A204.1 (cell line): ENCODE results near the gene EEIG1.

Source experiments
- FAIRE-seq: peaks from 2 replicates; lab custom pipeline; 2012; peaks lifted over from hg19 to GRCh38; lab: Jason Lieb, UNC

EEIG1 gene

DNA sequence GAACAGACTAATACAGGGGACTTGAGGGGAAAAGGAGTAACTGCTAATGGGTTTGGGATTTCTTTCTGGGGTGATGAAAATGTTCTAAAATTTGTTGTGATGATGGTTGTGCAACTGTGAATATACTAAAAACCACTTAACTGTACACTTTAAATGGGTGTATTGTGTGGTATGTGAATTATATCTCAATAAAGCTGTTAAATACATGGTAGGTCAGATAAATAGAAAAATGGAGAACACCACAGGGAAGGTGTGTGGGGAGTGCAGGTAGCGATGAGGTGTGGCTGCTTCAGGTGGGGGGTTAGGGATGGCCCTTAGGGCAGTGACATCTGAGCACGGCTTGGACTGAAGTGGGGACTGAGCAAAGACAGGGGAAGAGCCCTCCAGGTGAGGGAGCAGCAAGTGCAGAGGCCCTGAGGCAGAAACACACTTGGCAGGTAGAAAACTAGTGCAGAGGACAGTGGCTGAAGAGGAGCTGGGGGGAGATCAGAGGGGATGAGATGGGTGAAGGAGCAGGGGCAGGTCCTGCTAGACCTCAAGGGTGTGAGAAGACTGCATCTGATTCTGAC lies 20.9 kb downstream of the EEIG1 start:
- no peak for FAIRE-seq

DNA sequence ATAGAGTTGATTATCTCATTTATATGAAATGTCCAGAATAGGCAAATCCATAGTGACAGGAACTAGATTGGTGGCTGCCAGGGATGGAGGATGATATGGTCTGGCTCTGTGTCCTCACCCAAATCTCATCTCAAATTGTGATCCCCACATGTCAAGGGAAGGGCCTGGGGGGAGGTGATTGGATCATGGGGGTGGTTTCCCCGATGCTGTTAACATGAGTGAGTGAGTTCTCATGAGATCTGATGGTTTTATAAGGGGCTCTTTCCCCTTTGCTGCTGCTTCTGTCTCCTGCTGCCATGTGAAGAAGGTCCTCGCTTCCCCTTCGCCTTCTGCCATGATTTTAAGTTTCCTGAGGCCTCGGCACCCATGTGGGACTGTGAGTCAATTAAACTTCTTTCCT lies 21.4 kb downstream of the EEIG1 start:
- no peak for FAIRE-seq

DNA sequence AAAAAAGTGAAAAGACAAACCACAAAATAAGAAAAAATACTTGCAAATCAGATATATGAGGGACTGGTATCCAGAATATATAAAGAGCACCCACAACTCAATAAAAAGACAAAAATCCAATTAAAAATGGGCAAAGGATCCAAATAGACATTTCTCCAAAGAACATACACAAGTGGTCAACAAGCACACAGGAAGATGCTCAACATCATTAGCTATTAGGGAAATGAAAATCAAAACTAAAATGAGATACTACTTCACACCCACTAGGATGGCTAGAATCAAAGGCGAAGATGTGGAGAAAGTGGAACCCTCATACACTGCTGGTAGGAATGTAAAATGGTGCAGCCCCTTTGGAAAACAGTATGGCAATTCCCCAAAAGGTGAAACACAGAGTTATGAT lies 22.1 kb downstream of the EEIG1 start:
- FAIRE-seq = no peak

DNA sequence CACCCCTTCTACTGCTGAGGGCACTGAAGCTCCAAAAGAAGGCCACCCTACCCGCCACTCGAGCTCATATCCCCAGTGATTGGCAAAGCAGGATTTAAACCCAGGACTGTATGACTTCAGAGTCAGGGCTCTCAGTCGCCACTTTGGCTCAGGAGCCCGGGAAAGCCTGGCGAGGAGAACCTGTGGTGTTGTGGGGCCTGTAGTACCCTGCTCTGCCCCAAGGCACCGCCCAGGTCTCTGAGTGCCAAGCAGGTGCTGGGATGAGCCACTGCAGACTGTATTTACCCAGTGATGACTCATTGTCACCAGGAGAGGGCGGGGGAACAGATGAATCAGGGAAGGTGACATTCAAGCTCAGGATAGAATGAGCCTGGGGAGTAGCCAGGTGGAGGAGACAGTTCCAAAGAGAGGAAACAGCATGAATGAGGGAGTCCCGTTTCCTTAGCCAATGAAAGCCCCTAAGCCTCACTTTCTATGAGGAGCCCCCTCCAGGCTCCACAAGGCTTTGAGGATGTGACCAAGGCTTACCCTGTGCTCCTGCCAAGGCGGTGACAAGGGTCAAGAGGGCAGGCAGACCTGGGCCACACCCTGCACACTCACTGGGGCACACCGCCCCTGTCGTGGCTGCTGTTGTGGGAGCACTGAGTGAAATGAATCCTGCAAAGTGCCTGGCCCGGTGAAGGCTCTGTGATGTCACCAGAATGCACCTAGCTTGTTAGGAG lies 25.3 kb downstream of the EEIG1 start:
- no peak for FAIRE-seq

DNA sequence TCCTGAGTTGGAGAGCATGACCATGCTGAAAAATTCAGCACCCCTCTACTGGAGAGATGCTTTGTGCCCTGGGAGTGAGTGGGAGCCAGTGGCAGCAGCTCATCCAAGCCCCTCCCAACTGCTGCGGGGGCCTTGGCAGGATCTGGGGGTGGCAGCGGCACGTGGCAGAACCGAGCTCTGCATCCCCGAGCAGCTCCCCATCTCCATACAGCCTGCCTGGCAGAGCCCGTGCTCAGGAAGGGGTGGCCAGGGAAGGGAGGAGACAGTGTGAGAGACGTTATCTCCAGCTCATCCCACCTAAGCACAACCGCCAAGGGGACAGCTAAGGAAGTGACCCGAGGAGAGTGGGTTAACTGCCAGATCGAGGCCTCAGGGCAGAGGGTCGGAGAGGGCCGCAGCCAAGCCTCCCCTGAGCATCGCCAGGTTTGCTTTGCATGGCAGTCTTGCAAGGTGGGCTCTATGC lies 25.9 kb downstream of the EEIG1 start:
- no peak for FAIRE-seq

DNA sequence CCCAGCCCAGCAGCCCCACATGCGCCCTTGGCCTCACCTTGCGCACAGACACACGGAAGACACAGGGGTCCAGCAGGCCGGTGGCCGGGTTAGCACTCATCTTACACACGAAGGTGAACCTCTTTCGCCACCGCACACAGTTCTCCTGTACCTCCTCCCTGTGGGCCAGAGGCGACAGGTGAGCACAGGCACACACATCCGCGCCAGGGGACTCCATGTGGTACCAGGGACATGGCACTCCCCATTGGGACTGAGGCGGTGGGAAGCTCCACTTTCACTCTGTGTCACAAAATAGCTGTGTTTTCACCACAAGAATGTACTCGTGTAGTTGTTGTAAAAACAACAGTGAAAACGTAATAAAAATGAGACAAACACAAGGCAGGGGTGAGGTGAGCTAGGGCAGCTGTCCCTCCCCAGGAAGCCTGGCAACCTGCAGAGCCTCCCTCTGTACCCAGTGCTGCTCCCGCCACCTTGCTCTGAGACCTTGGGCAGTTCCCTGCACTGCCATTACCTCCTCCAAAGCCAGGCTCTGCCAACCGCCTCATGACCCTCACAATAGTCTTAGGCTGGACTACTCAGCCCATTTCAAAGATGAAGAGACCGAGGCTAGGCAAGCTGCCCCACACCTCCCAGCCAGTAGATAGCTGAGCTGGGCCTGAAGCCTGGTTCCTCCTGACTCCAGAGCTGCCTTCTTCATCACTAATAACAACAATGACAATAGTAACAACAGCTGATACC lies 26.9 kb downstream of the EEIG1 start:
- no peak for FAIRE-seq

DNA sequence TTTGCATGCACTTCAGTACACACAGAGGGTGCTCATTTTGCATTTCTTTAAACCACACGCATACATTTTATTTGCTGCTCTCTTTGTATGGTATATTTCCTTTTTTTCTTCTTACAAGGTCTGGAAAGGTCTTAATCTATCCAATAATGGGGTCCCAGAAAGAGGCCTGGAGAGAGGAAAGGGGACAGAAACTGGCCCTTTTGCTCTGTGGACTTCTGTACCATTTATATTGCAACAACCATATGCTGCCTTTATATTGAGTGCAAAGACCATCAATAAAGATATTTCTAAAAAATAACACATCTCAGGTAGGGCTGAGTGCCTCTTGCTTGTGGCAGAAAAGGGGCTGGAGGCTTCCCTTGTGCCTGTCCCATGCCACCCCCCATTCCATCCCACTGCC lies 27.6 kb downstream of the EEIG1 start:
- FAIRE-seq = no peak

DNA sequence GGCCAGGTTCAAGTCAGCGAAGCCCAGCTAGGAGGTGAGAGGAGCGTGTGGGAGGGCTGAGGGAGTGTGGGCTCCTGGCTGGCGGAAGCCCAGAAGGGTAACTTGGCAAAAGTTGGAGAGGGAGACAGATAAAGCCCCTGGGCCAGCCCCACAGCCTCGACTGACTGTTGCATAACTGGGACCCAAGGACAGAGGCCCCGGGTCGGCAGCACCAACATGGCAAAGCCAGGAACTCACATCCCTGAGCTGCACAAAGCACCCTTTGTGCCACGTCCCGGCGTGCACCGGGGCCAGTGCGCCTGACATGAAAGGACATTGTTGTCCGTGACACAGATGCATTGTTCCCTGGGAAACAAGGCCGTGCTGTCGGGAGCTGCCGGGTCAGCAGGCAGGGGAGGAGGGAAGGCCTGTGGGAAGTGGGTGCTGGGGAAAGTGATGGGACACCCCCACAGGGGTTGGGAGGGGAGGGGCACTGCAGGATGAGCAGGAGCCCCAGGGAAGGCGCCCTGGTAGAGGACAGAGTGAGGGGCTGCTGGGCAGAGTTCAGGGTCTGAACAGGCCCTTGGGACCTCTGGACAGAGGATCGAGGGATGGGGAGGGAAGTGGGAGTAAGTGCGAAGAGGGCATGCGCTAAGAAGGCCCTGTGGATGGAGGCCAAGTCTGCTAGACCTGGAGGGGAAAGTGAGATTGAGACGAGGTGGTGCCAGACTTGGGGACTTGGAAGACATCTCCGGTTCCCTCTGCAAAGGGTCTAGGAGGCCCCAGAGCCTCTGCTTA lies 30.1 kb downstream of the EEIG1 start:
- no peak for FAIRE-seq

DNA sequence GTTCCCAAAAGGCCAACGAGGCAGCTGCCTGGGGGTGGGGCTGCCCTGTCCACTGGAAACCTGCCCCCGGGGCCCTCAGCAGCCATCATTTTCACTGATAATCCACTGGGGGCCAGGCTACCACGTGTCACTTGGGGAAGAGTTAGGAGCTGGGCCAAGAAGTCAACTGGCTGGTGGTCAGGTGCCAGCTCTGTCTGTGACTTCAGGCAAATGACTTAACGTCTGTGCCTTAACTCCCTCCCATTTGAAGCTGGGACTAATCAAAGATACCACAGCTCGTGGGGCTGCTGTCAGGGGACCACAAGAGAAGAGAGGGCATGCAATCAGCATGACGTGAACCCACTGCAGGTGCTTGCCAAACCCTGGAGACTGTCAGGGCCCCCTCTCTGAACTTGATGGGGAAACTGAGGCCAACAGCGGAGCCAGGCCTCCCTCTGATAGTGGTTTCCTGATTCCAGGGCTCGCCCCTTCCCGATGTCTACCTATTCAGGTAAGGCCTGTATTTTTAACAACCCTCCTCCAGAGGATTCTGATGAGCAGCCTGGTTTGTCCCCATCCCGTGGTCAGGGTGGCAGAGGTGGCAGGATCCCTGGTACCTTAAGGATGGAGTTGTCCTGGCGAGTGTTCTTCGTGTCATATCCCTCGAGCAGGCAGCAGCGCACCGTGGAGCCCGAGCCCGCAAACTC lies 30.8 kb downstream of the EEIG1 start:
- no peak for FAIRE-seq

DNA sequence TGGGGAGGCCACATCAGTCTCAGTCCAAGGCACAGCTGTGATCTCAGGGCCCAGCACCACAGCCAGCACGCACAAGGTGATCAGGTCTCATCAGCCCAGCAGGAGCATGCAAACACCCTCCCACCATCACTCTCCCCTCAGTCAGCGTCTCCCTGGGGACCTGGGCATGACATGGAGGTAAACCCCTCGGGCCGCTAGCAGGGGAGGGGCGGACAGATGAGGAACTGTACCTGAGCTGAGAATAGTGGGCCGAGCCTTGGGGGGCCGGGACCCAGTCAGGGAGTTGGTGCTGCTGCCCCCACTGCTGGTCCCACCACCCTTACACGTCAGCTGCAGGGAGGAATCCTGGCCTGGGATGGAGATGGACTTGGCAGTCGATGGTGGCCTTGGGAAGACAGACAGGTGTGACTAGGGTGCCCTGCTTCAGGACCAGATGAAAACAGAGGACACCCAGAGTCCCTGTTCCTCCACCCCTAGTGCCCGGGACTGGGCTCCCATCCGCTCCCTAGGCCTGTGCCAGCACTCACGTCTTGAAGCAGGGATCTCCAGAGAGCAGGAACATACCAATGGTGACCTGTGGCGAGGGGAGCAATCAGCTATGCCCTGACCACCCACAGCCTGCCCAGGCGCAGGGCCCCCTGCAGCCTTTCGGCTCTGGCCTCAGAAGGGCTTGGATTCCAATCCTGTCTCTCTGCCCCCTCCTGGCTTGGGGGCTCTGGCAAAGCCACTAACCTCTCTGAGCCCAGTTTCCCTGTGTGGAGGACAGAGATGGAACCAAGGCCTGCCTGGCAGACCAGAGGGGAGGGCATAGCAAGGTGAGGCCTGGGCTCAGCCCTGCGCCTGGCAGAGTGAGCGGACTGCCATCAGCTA lies 32.7 kb downstream of the EEIG1 start:
- no peak for FAIRE-seq

DNA sequence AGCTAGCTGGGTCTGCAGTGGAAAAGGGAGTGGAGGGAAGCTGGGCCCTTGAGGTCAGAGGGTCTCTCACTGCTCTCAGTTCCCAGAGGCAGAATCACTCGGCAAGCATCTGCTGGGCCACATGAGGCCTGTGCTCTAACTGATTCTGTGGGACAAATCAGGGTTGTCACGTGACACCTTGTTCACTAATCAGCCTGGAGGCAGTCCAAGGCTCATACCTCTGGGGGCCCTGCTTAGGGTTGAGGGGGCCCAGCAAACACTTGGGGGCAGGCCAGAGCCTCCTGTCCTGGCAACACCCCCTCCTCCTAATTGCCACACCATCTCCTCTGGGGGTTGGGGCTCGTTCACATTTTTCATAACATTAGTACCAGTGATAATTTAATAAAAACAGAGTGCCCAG lies 34.1 kb downstream of the EEIG1 start:
- no peak for FAIRE-seq

DNA sequence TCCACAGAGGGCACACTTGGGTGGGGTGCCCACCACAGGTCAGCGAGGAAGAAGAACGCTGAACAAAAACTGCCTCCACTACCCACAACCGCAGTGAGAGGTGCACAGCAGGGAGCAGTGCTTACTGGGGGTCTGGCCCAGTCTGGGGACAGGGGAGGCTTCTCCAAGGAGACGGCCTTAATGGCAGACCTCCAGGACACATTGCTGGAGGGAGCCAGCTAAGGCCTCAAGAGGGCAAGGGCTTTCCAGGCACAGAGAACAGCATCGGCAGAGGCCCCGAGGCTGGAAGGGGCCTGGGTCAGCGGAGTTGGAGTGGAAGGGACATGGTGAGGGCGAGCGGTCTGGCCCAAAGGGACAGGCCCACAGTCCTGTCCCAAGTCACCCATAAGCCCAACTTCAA lies 34.8 kb downstream of the EEIG1 start:
- no peak for FAIRE-seq

DNA sequence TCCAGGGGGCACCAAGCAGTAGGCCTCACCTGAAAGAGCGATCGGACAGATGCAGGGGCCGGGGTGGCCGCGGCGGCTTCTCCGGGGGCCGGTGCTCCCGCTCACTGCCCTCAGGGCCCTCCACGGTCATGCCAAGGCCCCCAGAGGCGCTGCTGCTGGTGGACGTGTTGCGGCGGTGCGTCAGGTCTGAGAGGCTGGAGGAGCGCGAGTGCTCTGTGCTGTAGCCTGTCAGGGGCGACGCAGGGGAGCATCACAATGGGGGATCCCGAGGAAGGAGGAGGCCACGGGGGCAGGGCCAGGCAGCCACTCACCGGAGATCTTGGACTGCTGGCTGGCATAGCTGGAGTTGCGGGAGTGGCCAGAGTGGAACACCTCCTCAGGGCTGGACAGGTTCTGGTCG lies 35.5 kb downstream of the EEIG1 start:
- FAIRE-seq = no peak

DNA sequence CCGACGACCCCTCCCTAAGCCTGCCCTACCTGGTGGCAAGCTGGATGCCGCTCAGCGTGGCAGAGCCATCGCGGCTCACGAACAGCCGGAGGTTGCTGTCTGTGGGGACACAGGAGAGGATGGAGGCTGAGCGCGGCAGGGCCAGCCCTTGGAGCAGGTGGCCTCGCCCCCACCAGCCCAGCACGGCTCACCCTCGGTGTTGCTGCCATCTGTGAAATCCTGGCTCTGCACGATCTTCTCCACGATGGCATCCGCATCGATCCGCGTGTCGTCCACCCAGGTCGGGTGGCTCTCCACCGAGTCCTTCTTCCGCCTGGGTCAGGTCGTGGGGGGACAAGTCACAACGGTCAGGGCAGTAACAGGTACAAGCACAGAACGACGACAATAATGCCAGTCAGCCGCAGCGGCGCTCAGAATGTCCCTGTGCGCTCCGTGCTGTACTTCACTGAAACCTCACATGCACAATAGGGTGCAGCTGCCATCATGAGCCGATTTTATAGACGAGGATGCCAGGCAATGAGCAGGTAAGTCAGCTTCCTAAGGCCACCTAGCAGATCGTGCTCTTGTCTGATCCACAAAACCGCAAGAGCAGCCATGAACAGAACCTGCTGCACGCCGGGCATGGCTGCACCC lies 36.1 kb downstream of the EEIG1 start:
- no peak for FAIRE-seq

DNA sequence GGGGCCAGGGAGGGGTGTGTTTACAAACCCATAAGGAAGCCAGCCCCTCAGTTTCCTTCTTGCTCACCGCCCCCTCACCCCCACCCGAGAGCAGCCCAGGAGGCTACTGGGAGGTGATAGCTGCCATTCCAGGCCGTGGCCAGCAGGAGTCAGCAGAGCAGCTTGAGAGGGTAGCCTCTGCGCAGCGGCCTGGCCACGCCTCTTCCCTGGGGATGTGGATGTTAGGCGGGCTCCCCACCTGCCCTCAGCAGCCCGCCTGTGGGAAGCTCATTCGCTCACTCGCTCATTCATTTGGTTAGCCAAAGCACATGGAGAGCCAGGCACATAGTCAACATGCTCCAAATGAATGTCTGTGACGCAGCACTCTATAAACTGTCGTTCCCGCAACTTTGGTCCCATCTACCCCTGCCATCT lies 37.1 kb downstream of the EEIG1 start:
- no peak for FAIRE-seq

DNA sequence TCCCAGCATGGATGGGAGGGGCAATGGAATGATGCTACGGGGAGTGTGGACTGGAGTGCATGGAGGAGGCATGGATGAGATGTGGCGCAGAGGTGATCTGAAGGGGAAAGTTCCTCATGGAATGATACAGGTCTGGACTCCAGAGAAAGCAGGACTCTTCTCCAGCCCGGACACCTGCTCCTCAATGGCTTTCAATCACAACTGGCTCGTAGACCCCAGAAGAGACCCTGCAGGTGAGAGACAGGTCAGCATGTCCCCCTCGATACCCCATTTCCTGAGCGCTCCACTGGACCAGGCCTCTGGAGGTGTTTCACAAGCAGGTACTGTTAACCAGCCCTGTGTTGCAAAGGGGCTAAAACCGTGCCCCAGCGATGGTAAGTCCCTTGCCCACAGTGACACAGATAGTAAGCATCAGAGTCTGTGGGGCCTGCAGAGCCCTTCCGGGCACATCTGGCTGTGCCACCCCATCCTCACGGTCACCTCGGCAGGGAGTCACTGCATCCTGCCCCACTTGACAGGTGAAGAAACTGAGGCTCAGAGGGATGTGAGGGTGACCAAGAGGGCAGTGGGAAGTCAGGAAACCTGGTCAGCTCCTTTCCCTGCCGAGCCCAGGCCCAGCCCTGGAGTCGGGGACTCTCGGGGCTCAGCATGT lies 37.7 kb downstream of the EEIG1 start:
- no peak for FAIRE-seq

DNA sequence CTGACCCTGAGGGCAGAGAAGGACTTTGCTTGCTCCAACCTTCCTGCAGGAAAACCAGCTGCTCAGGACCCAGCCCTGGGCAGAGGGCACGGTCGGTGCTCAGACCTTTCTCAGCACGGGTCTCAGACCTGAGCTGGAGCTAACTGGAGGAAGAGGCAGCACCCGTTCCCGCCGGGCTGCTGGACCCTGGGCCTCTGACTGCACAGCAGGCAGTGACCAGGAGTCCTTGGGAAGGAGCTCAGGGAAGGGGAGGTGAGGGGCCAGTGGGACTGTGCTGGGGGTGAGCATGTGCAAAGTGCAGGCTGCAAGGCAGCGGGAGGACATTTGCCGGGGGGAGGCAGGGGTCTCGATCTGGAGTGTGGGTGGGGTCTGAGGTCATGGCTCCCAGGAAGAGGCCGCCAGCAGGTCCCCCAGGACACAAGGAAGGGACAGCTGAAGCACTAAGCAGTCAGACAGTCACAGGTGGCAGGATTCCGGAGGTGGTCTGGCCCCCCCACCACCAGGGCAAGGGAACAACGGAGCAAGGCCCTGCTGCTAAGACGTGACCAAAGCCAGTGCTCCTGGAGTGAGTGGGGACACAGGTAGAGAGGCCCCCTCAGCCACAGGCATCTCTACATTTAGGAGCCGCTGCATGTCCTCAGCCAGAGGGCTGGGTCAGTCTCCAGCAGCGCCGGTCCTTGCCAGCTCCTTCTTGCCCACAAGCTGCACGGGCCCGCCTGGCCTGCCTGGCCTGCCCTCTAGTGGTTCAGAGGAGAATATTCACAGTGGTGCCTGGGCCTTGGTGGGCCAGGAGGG lies 38.4 kb downstream of the EEIG1 start:
- no peak for FAIRE-seq

DNA sequence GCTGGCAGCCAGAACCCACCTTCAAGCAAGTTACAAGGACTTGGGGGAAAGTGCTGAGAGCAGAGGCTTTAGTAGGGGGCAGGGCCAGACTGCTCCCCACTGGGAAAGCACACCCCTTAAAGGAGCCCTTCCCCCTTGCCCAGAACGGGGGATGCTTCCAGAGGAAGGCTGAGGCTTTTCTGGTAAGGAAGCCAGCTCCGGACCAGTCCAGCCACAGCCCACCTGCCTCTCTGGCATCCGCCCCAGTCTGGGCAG lies 38.9 kb downstream of the EEIG1 start:
- no peak for FAIRE-seq

DNA sequence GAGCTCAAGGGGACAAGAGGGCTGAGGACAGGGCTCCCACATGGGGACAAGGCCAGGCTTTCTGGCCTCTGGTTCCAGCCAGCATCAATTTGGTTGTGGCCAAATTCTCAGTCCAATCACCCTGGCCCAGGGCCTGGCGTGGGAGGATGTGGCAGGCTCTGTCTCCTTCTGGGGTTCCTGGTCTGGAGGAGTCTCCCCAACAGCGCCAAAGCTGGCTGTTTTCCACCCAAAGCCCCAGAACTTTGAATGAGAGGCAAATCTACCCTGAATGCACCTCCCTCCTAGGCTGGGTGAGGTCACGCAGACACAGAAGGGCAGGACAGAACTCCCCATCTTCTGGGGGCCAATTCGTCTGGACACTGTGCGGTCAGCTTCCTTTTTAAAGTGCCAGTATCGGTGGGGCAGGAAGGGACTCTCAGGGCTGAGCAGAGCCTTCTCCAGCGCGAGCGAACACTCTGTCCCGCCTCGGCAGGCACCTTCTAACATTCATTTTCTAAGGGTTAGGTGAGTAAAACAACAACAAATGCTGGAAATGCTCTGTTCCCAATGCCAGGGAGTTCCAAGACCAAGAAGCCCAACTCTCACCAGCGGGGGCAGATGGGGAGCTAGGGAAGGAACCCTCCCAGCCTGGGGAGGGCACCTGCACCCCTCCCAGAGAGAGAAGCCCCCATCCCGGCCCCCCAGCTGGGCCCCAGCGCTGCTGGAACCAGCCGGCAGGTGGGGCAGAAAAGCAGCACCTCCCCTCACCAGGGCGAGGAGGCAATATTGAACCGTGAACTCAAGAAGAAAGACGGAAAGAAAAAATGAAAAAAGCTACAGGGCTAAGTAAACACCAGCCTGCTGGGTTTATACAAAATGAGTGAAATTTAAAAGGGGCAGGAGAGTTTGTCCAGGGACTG lies 39.5 kb downstream of the EEIG1 start:
- FAIRE-seq = no peak
